SJSA1 (cell line): ENCODE results near the gene HS3ST5. TPM values are rescaled to one million over a fixed set of nuclear protein-coding genes. Genes with fewer than 3 reads are reported as not detected.

Source experiments
- DNase-seq, 2 experiments: peaks; one replicate each; pipeline ENCODE4 v3.0.0-alpha.2; 2015 to 2020; ENCODE audit warnings: low spot score in 2 of 2, low read depth in 1 of 2
- H3K27ac ChIP-seq: fragments of 250-450 bp; sonication (Bioruptor Pico); 2 replicates; pipeline ENCODE4 v1.5.1; 2020; ENCODE audit warnings: mild to moderate bottlenecking, moderate library complexity
- H3K27me3 ChIP-seq: fragments of 250-450 bp; sonication (Bioruptor Pico); replicated peaks from 2 replicates; pipeline ENCODE4 v1.5.1; 2020; ENCODE audit warnings: mild to moderate bottlenecking, moderate library complexity
- H3K36me3 ChIP-seq: fragments of 250-450 bp; sonication (Bioruptor Pico); 2 replicates; pipeline ENCODE4 v1.5.1; 2020; ENCODE audit warnings: mild to moderate bottlenecking
- H3K4me1 ChIP-seq: fragments of 250-450 bp; sonication (Bioruptor Pico); replicated peaks from 2 replicates; pipeline ENCODE4 v1.6.1; 2021; ENCODE audit warnings: mild to moderate bottlenecking
- H3K4me3 ChIP-seq: fragments of 250-450 bp; sonication (Bioruptor Pico); 2 replicates; pipeline ENCODE4 v1.5.1; 2020; ENCODE audit warnings: mild to moderate bottlenecking
- H3K9me3 ChIP-seq: fragments of 250-450 bp; sonication (Bioruptor Pico); replicated peaks from 2 replicates; pipeline ENCODE4 v1.5.1; 2020; ENCODE audit warnings: mild to moderate bottlenecking
- total RNA-seq: library from RNA; depleted of rRNA; stranded (reverse); fragments of >200 nt; shearing (Covaris generic); gene quantifications from 2 replicates; pipeline ENCODE4 v1.2.3, GENCODE V29; 2014

The HS3ST5 gene
- total RNA-seq, 1 experiment from 2014 or later: 2.9 TPM

- Histone ChIP-seq H3K27me3 (no peaks in the 10 kb centered on the region), H3K36me3 (no peaks in the 10 kb centered on the region), H3K27ac (no peak overlapping the region), H3K9me3 (no peaks in the 10 kb centered on the region), H3K4me1 (peaks cover 20% of the 10 kb centered on the region), H3K4me3 (no peak overlapping the region)
- no peak for DNase-seq
Observed at GRCh38 chr6:114181664-114182063, 161.2 kb downstream of the HS3ST5 start.

- no peak for DNase-seq
- Histone ChIP-seq H3K27me3 (no peaks in the 10 kb centered on the region), H3K27ac (no peak overlapping the region), H3K4me1 (peaks cover 24% of the 10 kb centered on the region), H3K4me3 (no peak overlapping the region), H3K36me3 (no peaks in the 10 kb centered on the region), H3K9me3 (no peaks in the 10 kb centered on the region)
Observed at GRCh38 chr6:114179411-114179810, 163.4 kb downstream of the HS3ST5 start.

GRCh38 chr6:114176726-114177125 is 166.1 kb downstream of the HS3ST5 start:
- H3K27ac ChIP-seq: no peak overlapping the region
- no peak for DNase-seq
- no peaks in the 10 kb centered on the region for H3K27me3 ChIP-seq
- no peaks in the 10 kb centered on the region for H3K36me3 ChIP-seq
- H3K4me1 ChIP-seq: peaks cover 24% of the 10 kb centered on the region
- H3K4me3 ChIP-seq: no peak overlapping the region
- no peaks in the 10 kb centered on the region for H3K9me3 ChIP-seq

GRCh38 chr6:114172576-114173260 is 170.1 kb downstream of the HS3ST5 start:
- H3K4me3 ChIP-seq: no peak overlapping the region
- H3K27ac ChIP-seq: no peak overlapping the region
- H3K36me3 ChIP-seq: no peaks in the 10 kb centered on the region; the same call in 1 of the 2 replicates
- DNase-seq: no peak
- H3K27me3 ChIP-seq: no peaks in the 10 kb centered on the region
- peaks cover 14% of the 10 kb centered on the region for H3K4me1 ChIP-seq
- H3K9me3 ChIP-seq: no peaks in the 10 kb centered on the region

GRCh38 chr6:114171473-114171872 is 171.3 kb downstream of the HS3ST5 start:
- Histone ChIP-seq H3K4me3 (no peak overlapping the region), H3K27me3 (no peaks in the 10 kb centered on the region), H3K27ac (no peak overlapping the region), H3K9me3 (no peaks in the 10 kb centered on the region), H3K4me1 (peaks cover 2% of the 10 kb centered on the region), H3K36me3 (peaks cover 3% of the 10 kb centered on the region)
- no peak for DNase-seq

- no peaks in the 10 kb centered on the region for H3K9me3 ChIP-seq
- no peak overlapping the region for H3K4me3 ChIP-seq
- no peak for DNase-seq
- no peaks in the 10 kb centered on the region for H3K27me3 ChIP-seq
- no peaks in the 10 kb centered on the region for H3K4me1 ChIP-seq
- H3K27ac ChIP-seq: no peak overlapping the region
- peaks cover 3% of the 10 kb centered on the region for H3K36me3 ChIP-seq
Observed at GRCh38 chr6:114170958-114171387, 171.8 kb downstream of the HS3ST5 start.

GRCh38 chr6:114170372-114170771 is 172.5 kb downstream of the HS3ST5 start:
- H3K4me1 ChIP-seq: no peaks in the 10 kb centered on the region
- H3K27ac ChIP-seq: no peak overlapping the region
- H3K27me3 ChIP-seq: no peaks in the 10 kb centered on the region
- no peak for DNase-seq
- H3K9me3 ChIP-seq: no peaks in the 10 kb centered on the region
- peaks cover 3% of the 10 kb centered on the region for H3K36me3 ChIP-seq
- H3K4me3 ChIP-seq: no peak overlapping the region

- DNase-seq: no peak
- no peaks in the 10 kb centered on the region for H3K4me1 ChIP-seq
- no peak overlapping the region for H3K4me3 ChIP-seq
- no peaks in the 10 kb centered on the region for H3K9me3 ChIP-seq
- no peak overlapping the region for H3K27ac ChIP-seq
- peaks cover 3% of the 10 kb centered on the region for H3K36me3 ChIP-seq
- no peaks in the 10 kb centered on the region for H3K27me3 ChIP-seq
Observed at GRCh38 chr6:114169763-114170162, 173.1 kb downstream of the HS3ST5 start.

- Histone ChIP-seq H3K9me3 (no peaks in the 10 kb centered on the region), H3K27ac (no peak overlapping the region), H3K4me1 (no peaks in the 10 kb centered on the region), H3K4me3 (no peak overlapping the region), H3K36me3 (peaks cover 3% of the 10 kb centered on the region), H3K27me3 (no peaks in the 10 kb centered on the region)
- no peak for DNase-seq
Observed at GRCh38 chr6:114167583-114168576, 174.9 kb downstream of the HS3ST5 start.

- H3K27ac ChIP-seq: no peak overlapping the region
- no peaks in the 10 kb centered on the region for H3K27me3 ChIP-seq
Observed at GRCh38 chr6:114164207-114164606, 178.6 kb downstream of the HS3ST5 start.

GRCh38 chr6:114162691-114163347 is 180.0 kb downstream of the HS3ST5 start:
- Histone ChIP-seq H3K27ac (no peak overlapping the region), H3K27me3 (no peaks in the 10 kb centered on the region), H3K4me3 (no peak overlapping the region), H3K9me3 (no peaks in the 10 kb centered on the region), H3K36me3 (peaks cover 3% of the 10 kb centered on the region), H3K4me1 (no peaks in the 10 kb centered on the region)
- no peak for DNase-seq

More at GRCh38 chr6:114164207-114164606, 178.6 kb downstream of the HS3ST5 start:
- H3K4me1 ChIP-seq: no peaks in the 10 kb centered on the region
- H3K4me3 ChIP-seq: no peak overlapping the region
- no peak for DNase-seq
- peaks cover 3% of the 10 kb centered on the region for H3K36me3 ChIP-seq
- no peaks in the 10 kb centered on the region for H3K9me3 ChIP-seq

GRCh38 chr6:114160881-114161280 is 181.9 kb downstream of the HS3ST5 start:
- Histone ChIP-seq H3K27ac (no peak overlapping the region), H3K9me3 (no peaks in the 10 kb centered on the region), H3K36me3 (no peaks in the 10 kb centered on the region), H3K4me3 (no peak overlapping the region), H3K27me3 (no peaks in the 10 kb centered on the region), H3K4me1 (no peaks in the 10 kb centered on the region)
- no peak for DNase-seq

GRCh38 chr6:114159727-114160126 is 183.1 kb downstream of the HS3ST5 start:
- DNase-seq: no peak
- Histone ChIP-seq H3K4me3 (no peak overlapping the region), H3K27me3 (no peaks in the 10 kb centered on the region), H3K9me3 (no peaks in the 10 kb centered on the region), H3K36me3 (no peaks in the 10 kb centered on the region), H3K4me1 (no peaks in the 10 kb centered on the region), H3K27ac (no peak overlapping the region)
